Middle frontal gyrus (tissue), 1 donor: Measurements from ENCODE around the gene ODF4.
"Not testable (repeated sequence)": the region's sequence is repeated elsewhere in the genome, so short reads cannot be mapped to it uniquely, and the experiment has no call there.

Experiments
- DNase-seq: peaks from one replicate; pipeline ENCODE4 v3.0.0-alpha.2; 2015; ENCODE audit warnings: low spot score; ENCODE audit errors: extremely low spot score

Gene ODF4

DNA sequence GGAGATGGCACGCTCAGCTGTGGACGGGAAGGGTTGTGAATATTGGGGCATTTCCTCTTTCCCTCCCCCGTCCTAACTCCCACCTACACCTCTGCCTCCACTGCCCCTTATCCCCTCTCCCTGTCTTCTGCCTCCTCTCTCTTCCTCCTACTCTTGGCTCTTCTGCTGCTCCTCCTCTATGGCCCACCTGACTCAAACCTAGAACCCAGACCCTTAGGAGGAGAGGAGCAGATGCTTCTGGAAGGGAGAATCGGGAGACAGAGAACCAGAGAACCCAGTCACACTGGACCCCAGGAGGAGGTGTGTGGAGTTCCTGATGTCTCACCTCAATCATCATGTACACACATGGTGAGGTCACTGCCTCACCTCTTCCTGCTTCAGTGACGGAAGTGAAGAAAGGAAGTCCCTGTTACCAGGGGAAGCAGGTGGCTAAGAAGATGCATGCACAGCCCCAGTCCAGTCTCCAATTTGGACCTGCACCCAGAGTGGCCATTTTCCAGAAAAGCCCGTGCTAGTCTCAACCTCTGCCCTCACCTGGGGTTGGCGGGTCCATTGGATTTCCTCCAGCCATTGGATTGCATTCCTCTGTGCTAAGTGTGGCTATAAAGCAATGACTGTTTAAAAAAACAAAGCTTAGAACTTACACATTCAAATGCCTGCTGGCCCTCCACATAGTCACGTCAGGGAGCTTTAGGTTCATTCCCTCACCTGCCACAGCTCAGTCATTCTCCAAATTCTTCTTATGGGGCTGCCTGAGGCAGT lies 54.0 kb downstream of the ODF4 start:
- DNase-seq, result no peak

DNA sequence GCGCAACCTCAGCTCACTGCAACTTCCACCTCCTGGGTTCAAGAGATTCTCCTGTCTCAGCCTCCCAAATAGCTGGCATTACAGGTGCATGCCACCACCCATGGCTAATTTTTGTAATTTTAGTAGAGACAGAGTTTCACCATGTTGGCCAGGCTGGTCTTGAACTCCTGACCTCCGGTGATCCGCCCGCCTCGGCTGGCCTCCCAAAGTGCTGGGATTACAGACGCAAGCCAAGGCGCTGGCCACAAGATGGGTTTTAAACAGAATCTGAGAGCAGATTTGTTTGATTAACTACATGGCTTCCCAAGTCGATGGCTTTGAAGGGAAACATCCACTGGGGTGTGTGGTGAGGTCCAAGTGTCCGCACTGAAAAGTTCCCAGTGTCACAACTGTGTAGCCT lies 54.9 kb downstream of the ODF4 start:
- DNase-seq, result not testable (repeated sequence)
